Measurements from ENCODE around the gene GPC2.

- no peak for TF ChIP-seq EZH2 (IDR thresholded peaks at IDR 0.05; ENCODE audit: insufficient read depth, poor library complexity, severe bottlenecking)
- no peak for TF ChIP-seq EZH2phosphoT487 (IDR thresholded peaks at IDR 0.05; ENCODE audit: insufficient read depth, low read depth)
These were observed 24.8 kb downstream of the GPC2 start for GRCh38 chr7:100152404-100152803.

Data from GM23248 (cell line).